HepG2 (cell line): ENCODE data around the gene GPR37L1. TPM values are rescaled to one million over a fixed set of nuclear protein-coding genes. Genes with fewer than 3 reads are reported as not detected.
A peak's percentile ranks its signal among the peaks of the same experiment; 100 is the strongest.

Experiments used
- CHD2 ChIP-seq: IDR thresholded peaks from 2 replicates; pipeline ENCODE4 v1.6.1; 2011; ENCODE audit warnings: low read depth, low read length, improper control_type of control experiment
- FOXA1 ChIP-seq, 2 experiments: fragments of 450-650 bp in 1 of 2; sonication (generic) in 1 of 2; formaldehyde crosslinking in 1 of 2; IDR thresholded peaks; 2 replicates each; pipeline versions ENCODE4 v1.4.0 to v1.6.1; 2016 to 2020; ENCODE audit warnings: missing genetic modification reagents in 1 of 2
- FOXK2 ChIP-seq: fragments of 450-650 bp; IDR thresholded peaks from 2 replicates; pipeline ENCODE4 v1.6.1; 2016
- FOXM1 ChIP-seq: sonication (generic); formaldehyde crosslinking; IDR thresholded peaks from 2 replicates; pipeline ENCODE4 v1.5.0; 2020; ENCODE audit warnings: missing genetic modification reagents
- ZFAT ChIP-seq: sonication (generic); formaldehyde crosslinking; conservative IDR thresholded peaks from 2 replicates; pipeline ENCODE4 v1.8.1; 2023; ENCODE audit warnings: missing genetic modification reagents, inconsistent platforms
- ZNF501 ChIP-seq: sonication (generic); formaldehyde crosslinking; IDR thresholded peaks from 2 replicates; pipeline ENCODE4 v1.5.1; 2020; ENCODE audit warnings: mild to moderate bottlenecking, moderate library complexity, missing genetic modification reagents
- ZNF598 ChIP-seq: sonication (generic); formaldehyde crosslinking; IDR thresholded peaks from 2 replicates; pipeline ENCODE4 v1.5.1; 2020; ENCODE audit warnings: mild to moderate bottlenecking, missing genetic modification reagents, borderline replicate concordance
- polyA plus RNA-seq, 8 experiments: library from polyadenylated mRNA; depleted of rRNA in 3 of 8; stranded (reverse) in 7 of 8; unstranded in 1 of 8; fragments of >200 nt; fragmentation: Illumina TruSeq in 4 of 8; extraction: Trizol in 4 of 8; gene quantifications; 2 replicates each; pipeline versions ENCODE4 v1.2.1 to v1.2.3, GENCODE V29; 2011 to 2016; ENCODE audit warnings: low read depth in 4 of 8, missing spikeins in 1 of 8, mixed read lengths in 1 of 8; ENCODE audit not compliant: insufficient read depth in 1 of 8
- total RNA-seq, 5 experiments: library from RNA; depleted of rRNA; stranded (reverse); fragments of >200 nt; fragmentation: Illumina TruSeq; extraction: Trizol; gene quantifications; 2 replicates each; pipeline ENCODE4 v1.2.3, GENCODE V29; 2016; ENCODE audit warnings: low read depth in 1 of 5
- TF ChIP-seq, protein P1 (sequence below): sonication (generic); formaldehyde crosslinking; conservative IDR thresholded peaks from 2 replicates; pipeline ENCODE4 v1.8.1; 2023; ENCODE audit warnings: missing genetic modification reagents
- TF ChIP-seq, protein P2 (sequence below): sonication (generic); formaldehyde crosslinking; IDR thresholded peaks from 2 replicates; pipeline ENCODE4 v1.4.0; 2020; ENCODE audit warnings: mild to moderate bottlenecking, missing genetic modification reagents
- TF ChIP-seq, protein P3 (sequence below): sonication (generic); formaldehyde crosslinking; IDR thresholded peaks from 2 replicates; pipeline ENCODE4 v1.9.0; 2021; ENCODE audit warnings: missing genetic modification reagents, borderline replicate concordance
- TF ChIP-seq, protein P4 (sequence below): sonication (generic); formaldehyde crosslinking; IDR thresholded peaks from 2 replicates; pipeline ENCODE4 v1.5.0; 2020; ENCODE audit warnings: mild to moderate bottlenecking, low read depth, missing genetic modification reagents, borderline replicate concordance

GPR37L1 gene
- total and polyA plus RNA-seq, 2 of the 13 experiments (the other 11 are each of a cell fraction or from before 2014, with no cell fraction given): 0.13 TPM; not detected in 1

- TF ChIP-seq, protein P1, sequence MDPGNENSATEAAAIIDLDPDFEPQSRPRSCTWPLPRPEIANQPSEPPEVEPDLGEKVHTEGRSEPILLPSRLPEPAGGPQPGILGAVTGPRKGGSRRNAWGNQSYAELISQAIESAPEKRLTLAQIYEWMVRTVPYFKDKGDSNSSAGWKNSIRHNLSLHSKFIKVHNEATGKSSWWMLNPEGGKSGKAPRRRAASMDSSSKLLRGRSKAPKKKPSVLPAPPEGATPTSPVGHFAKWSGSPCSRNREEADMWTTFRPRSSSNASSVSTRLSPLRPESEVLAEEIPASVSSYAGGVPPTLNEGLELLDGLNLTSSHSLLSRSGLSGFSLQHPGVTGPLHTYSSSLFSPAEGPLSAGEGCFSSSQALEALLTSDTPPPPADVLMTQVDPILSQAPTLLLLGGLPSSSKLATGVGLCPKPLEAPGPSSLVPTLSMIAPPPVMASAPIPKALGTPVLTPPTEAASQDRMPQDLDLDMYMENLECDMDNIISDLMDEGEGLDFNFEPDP (CRISPR knock-in tag): no peak
- TF ChIP-seq, protein P2, sequence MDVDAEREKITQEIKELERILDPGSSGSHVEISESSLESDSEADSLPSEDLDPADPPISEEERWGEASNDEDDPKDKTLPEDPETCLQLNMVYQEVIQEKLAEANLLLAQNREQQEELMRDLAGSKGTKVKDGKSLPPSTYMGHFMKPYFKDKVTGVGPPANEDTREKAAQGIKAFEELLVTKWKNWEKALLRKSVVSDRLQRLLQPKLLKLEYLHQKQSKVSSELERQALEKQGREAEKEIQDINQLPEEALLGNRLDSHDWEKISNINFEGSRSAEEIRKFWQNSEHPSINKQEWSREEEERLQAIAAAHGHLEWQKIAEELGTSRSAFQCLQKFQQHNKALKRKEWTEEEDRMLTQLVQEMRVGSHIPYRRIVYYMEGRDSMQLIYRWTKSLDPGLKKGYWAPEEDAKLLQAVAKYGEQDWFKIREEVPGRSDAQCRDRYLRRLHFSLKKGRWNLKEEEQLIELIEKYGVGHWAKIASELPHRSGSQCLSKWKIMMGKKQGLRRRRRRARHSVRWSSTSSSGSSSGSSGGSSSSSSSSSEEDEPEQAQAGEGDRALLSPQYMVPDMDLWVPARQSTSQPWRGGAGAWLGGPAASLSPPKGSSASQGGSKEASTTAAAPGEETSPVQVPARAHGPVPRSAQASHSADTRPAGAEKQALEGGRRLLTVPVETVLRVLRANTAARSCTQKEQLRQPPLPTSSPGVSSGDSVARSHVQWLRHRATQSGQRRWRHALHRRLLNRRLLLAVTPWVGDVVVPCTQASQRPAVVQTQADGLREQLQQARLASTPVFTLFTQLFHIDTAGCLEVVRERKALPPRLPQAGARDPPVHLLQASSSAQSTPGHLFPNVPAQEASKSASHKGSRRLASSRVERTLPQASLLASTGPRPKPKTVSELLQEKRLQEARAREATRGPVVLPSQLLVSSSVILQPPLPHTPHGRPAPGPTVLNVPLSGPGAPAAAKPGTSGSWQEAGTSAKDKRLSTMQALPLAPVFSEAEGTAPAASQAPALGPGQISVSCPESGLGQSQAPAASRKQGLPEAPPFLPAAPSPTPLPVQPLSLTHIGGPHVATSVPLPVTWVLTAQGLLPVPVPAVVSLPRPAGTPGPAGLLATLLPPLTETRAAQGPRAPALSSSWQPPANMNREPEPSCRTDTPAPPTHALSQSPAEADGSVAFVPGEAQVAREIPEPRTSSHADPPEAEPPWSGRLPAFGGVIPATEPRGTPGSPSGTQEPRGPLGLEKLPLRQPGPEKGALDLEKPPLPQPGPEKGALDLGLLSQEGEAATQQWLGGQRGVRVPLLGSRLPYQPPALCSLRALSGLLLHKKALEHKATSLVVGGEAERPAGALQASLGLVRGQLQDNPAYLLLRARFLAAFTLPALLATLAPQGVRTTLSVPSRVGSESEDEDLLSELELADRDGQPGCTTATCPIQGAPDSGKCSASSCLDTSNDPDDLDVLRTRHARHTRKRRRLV (CRISPR knock-in tag): 0 out of 2 replicates have a peak, but pooled peaks have one; percentile 18
- peak; percentile 29; the same call in 1 of the 2 replicates for TF ChIP-seq FOXK2
- TF ChIP-seq, protein P3, sequence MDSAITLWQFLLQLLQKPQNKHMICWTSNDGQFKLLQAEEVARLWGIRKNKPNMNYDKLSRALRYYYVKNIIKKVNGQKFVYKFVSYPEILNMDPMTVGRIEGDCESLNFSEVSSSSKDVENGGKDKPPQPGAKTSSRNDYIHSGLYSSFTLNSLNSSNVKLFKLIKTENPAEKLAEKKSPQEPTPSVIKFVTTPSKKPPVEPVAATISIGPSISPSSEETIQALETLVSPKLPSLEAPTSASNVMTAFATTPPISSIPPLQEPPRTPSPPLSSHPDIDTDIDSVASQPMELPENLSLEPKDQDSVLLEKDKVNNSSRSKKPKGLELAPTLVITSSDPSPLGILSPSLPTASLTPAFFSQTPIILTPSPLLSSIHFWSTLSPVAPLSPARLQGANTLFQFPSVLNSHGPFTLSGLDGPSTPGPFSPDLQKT (CRISPR knock-in tag): no peak
- no peak for TF ChIP-seq FOXM1 (CRISPR knock-in tag)
- no peak for TF ChIP-seq ZFAT (CRISPR knock-in tag)
- no peak for TF ChIP-seq ZNF501 (CRISPR knock-in tag)
- no peak for TF ChIP-seq ZNF598 (CRISPR knock-in tag)
- TF ChIP-seq FOXA1 (IDR thresholded peaks at IDR 0.05): no peak
- TF ChIP-seq FOXA1 (CRISPR knock-in tag; IDR thresholded peaks at IDR 0.05): peak; percentile 61
- TF ChIP-seq, protein P4, sequence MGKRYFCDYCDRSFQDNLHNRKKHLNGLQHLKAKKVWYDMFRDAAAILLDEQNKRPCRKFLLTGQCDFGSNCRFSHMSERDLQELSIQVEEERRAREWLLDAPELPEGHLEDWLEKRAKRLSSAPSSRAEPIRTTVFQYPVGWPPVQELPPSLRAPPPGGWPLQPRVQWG: no peak
- TF ChIP-seq CHD2: no peak
Observed at GRCh38 chr1:202074985-202075384, 47.7 kb upstream of the GPR37L1 start (continued).
